NCI-H446 (cell line): ENCODE data around the gene DRD2.

Experiments
- DNase-seq, 2 experiments: peaks; one replicate each; lab custom pipeline; 2025; lab: John Stamatoyannopoulos, UW

Gene DRD2

DNA sequence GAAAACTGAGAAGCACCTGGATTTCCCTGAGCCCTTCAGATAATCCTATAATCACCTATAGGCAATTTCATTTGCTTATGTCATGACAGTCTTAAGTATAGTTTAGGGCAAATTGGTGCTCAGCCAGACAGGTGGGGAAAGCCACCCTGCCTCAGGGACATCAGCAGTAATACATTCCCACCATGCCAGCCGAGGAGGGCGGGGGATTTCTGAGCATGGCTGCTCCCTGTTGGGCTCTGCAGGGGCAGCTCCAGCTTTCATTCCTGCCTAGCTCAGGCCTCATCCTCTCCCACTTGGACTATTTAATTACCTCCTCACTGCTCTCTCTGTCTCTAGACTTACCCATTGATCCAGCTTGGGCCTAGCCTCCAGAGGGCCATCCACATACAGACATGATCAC, 9.0 kb upstream of the DRD2 start:
- no peak for DNase-seq

DNA sequence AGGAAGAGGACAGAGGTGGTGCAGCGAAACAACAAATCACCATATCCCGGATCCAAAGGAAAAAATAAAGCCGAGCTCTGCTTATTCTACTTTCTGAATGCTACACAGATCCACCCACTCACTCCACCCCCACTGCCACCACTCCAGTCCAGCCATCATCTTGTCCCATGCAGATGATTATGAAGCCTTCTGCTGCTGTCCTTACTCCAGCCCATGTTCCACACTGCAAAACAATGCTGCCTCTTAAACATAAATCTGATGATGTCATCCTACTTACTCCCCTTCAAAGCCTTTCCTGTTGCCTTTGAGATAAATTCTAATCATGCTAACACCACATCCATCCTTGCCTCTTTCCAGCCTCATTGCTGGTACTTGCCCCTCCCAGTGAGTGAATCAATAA, 6.5 kb upstream of the DRD2 start:
- DNase-seq = no peak

- DNase-seq = peak in 1 of 2 experiments; percentile 9
These were observed 6.0 kb upstream of the DRD2 start for GRCh38 chr11:113481226-113481625.

GRCh38 chr11:113477321-113477720, 2.1 kb upstream of the DRD2 start:
- peak; percentile 25 to 71 for DNase-seq

GRCh38 chr11:113476553-113476952, 1.4 kb upstream of the DRD2 start:
- DNase-seq = no peak

DNA sequence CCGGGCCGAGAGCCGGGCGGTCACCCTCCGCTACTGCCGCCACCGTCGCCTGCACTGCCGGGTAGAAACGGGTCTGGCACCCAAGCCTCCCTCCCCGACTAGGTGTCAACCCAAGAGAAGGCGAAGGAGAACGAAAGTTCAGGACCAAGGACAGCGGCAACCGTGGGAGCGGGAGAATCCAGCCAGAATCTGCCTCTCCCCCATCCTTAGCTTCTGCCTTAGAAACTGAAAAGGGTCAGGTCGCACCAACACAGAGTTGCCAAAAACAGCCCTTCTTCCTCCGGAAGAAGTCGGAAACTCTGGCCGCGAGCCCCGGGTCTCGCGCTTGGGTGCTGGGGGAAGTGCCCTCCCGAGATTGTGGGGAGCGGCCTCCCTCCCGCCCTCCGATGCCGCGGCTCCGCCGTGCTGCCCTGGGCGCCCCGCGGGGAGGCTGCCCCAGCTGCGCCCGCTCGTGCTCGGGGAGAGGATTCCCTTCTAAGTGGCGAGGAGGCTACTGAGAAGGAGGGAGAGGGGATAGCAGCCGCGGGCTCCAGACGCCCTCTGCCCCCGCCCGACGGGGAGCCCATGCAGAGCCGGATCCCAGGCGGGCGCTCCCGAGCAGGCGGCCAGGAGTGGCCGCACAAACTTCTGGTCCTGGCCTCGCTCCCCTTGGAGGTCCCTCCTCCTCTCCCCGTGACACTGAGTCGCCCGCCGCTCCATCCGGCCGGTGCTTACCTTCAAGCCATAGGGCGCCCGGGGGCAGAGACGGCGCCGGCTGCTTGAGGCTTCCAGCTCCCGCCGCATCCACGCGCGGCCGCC, 637 bp downstream of the DRD2 start:
- peak in 1 of 2 experiments; percentile 29 for DNase-seq

- DNase-seq = no peak
These were observed 1.2 kb downstream of the DRD2 start for GRCh38 chr11:113473983-113474361.

GRCh38 chr11:113472471-113472870, 2.7 kb downstream of the DRD2 start:
- DNase-seq = no peak

DNA sequence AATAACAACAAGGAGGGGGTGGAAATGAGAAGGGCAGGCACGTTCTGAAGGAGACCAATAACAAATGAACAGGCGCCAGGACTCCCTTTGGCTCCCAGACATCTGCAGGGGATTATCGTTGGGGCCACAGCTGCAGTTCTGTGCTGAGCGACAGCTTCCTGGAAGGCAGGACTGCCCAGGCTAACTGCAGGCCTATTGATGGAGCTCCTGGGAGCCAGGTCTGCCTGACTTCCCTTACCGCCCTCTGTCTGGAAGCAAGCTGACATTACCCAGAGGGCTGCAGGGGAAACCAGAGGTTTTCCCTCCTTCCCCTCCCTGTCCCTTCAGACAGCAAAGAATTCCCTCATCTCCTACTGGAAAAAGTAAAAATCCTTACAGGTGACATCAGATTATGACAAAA, 5.0 kb downstream of the DRD2 start:
- DNase-seq = no peak

DNA sequence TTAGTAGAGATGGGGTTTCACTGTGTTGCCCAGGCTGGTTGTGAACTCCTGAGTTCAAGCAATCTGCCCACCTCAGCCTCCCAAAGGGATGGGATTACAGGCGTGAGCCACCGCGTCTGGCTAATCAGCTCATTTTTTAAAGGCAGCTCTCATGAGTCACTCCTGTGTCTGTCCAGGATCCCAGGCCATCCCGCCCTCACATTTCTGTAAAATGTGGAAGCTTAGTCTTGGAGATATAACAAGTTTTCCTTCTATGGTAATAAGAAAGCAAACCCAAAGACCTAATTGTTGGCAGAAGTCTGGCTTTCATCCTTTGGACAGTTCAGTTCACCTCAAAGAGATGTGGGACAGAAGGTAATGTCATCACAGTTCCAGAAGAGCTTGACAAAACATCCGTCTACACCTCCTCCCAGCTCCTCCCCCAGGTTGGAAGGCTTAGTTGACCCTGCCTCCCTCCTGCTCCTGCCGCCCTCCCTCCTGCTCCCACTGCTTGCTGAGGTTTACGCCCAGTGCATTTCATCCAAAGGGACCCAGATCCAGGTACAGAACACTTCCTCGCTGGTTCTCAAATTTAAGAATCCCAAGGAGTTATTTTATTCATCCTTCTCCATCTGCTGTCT, 6.4 kb downstream of the DRD2 start:
- no peak for DNase-seq

DNA sequence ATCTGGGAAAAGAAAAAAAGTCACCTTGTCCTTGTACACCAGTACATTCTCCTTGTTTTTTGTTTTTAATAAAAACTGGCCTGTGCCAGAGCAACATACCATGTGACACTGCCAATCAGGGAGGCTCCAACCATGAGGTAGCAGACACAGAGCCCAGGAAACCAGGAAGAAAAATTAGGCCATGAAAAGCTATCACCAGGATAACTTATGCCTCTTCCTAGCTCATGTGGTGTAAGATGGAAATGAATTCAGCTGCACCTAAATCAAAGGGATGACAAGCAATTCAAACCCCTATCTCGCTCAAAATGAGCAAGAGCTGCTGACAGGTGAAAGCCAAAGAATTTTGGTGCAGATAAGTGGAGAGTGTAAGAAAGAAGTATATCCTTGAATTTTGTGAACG, 7.7 kb downstream of the DRD2 start:
- no peak for DNase-seq

GRCh38 chr11:113465786-113466185, 9.4 kb downstream of the DRD2 start:
- DNase-seq = no peak

GRCh38 chr11:113464416-113464815, 10.8 kb downstream of the DRD2 start:
- DNase-seq = no peak

DNA sequence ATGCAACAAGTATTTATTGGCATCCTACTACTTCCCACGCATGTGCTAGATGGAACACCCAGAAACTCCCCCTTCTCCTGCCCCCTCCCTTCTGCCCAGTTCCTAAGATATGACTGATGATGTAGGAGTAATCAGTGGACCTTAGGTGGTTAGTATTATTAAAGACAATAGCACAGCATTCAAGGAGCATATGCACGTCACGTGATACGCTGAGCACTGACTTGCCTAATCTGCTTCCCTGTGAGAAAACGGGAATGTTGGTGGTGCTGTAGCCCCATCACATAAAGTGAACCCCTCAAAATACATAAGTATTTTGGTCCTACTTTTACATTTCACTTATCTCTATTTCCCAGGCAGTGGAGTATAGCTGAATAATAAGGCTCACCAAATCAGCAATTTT, 12.4 kb downstream of the DRD2 start:
- no peak for DNase-seq

DNA sequence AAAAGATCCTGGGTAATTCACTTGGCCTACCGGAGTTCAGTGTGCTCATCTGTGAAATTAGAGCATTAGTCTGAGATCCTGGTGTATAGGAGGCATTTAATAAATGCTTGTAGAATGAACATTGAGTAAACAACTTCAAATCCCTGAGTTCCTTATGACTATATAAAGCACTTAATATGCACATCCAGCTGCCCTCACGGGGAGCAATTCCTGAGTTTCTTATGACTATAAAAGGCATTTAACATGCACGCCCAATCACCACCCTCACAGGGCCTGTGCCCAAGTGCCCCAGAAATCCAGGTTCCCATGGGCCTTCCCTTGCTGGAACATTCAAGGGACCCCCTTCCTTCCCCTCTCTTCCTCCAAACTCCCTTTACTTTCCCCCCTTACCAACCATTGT, 13.6 kb downstream of the DRD2 start:
- DNase-seq = no peak

DNA sequence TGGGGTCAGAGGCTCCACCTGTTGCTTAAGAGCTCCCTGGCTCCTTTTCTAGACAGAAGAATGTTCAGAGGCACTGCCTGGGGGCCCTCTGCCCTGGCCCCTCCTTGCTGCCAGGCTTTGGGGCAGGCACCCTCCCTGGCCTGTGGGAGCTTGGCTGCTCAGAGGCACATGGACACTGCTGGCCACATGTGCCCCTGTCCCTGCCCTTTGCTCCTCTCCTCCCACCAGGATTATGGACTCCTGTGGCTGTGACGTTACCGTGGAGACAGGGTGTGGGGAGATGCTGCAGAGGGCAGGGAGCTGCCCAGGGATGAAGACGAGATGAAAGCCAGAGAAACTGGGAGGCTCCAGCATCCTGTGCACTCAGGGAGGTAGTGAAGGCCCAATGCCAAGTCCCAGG, 14.7 kb downstream of the DRD2 start:
- DNase-seq = no peak

DNA sequence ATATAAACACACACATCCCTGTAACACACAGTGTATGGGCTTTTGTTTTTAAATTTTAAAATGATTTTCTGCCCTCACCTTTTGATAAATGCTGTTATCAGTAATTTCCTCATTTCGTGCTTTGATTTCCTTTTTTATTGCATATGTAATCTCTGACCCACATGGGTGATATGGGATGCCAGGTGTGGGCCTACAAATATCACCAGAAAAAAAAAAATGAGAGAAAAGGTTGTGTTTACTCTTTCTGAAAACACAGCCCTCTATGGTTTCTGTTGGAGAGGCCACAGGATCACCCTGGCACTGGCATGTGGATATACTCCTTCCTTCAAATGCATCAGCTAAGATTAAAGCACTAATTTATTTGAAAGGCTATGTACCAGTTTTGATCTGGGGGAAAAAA, 17.0 kb downstream of the DRD2 start:
- DNase-seq = no peak

- DNase-seq = no peak
These were observed 17.4 kb downstream of the DRD2 start for GRCh38 chr11:113457784-113458183.

- no peak for DNase-seq
These were observed 20.7 kb downstream of the DRD2 start for GRCh38 chr11:113454455-113454854.

GRCh38 chr11:113449743-113450142, 25.5 kb downstream of the DRD2 start:
- no peak for DNase-seq

DNA sequence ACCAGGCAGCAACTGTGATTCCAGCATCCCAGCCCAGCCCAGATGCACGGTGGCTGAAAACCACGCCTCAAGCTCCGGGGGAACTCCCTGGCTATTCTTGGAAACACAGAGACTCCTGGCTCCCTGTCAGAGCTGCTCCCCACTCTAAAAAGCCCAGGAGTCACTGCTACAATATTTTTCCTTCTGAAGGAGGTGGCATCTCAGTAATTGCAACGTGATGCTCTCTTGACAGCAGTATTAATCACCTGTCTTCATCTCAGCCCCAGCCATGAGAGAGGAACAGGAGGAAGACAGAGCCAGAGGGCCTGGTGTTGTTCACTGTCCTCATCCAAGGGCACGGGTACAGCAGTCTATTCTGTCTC, 26.9 kb downstream of the DRD2 start:
- no peak for DNase-seq

DNA sequence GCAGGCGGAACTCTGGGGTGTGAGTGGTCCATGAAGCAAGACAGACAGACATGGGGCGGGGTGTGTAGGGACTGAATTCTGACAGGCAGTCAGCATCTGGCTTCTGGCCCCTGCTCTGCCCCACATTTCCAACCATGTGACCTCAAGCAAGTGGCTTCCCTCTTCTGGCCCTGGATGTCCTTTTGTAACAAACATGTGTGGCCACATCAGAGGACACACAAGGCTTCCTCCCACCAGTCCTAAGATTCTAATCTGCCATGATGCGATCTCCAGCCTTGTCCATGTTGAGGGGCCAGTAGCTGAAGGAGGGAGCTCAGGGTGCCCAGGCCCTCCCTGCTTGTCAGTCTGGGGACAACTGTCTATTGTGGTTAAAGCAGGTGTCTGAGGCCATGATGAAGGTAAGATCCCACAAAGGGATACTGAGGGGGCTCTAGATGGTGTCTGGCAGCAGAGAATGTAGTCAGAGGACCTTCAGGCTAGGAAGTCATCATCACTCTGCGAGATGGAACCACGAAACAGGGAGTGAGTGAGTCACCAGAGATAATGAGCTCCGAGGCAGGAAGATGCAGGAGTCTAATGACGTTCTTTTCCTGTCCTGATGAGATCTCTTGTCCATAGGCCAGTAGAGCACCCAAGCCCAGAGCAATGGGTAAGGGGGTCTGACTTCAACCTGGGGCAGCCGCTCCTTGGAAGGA, 27.4 kb downstream of the DRD2 start:
- no peak for DNase-seq

DNA sequence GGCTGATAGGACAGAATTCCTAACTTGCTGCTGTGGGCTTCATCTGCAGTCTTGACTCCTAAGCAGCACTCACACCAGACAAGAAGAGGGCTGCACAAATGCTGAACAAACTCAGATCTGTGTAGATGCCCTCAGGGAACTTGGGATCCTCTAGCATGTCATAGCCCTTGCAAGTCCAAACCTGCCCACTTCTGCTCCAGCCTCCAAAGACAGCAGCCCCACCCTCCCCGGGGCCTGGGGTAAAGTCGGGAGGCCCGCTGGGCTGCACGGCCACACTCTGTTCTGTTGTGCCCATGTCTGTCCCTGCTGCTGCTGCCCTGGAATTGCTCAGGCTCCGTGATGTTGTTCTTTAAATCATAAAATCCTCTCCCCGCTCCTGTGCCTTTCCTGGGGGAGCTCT, 28.3 kb downstream of the DRD2 start:
- no peak for DNase-seq
